Measurements from ENCODE around the gene MAPK13.
A peak's percentile ranks its signal among the peaks of the same experiment; 100 is the strongest.
"Not testable (repeated sequence)": the region's sequence is repeated elsewhere in the genome, so short reads cannot be mapped to it uniquely, and the experiment has no call there.

The MAPK13 gene

GRCh38 chr6:36128793-36129192 is 1.5 kb upstream of the MAPK13 start:
- Histone ChIP-seq H3K36me3 (ENCODE audit: insufficient read depth, low read length) (no peaks in the 10 kb centered on the region), H3K4me1 (ENCODE audit: insufficient read depth, low read length, poor library complexity, severe bottlenecking) (peaks cover 39% of the 10 kb centered on the region), H3K27me3 (ENCODE audit: insufficient read depth, low read length, poor library complexity, severe bottlenecking) (no peaks in the 10 kb centered on the region), H3K9me3 (ENCODE audit: insufficient read depth, low read depth, low read length) (no peaks in the 10 kb centered on the region), H3K79me2 (ENCODE audit: insufficient read depth, low read length) (no peaks in the 10 kb centered on the region), H3K4me2 (ENCODE audit: low read depth, low read length, poor library complexity, severe bottlenecking) (no peak overlapping the region), H2AFZ (ENCODE audit: low read length) (no peak overlapping the region), H4K20me1 (ENCODE audit: insufficient read depth, low read length, poor library complexity, severe bottlenecking) (no peaks in the 10 kb centered on the region), H3K9me2 (replicated peaks; ENCODE audit: low read depth, low read length) (no peaks in the 10 kb centered on the region), H3K4me3 (ENCODE audit: low read length, poor library complexity, severe bottlenecking) (no peak overlapping the region), H3K9ac (ENCODE audit: low read depth, low read length, poor library complexity, severe bottlenecking) (no peak overlapping the region), H3F3A (ENCODE audit: low read depth) (no peaks in the 10 kb centered on the region)
- TF ChIP-seq CTCF (conservative IDR thresholded peaks at IDR 0.05; ENCODE audit: low read length) = no peak
- no peak for TF ChIP-seq EZH2phosphoT487 (IDR thresholded peaks at IDR 0.05; ENCODE audit: borderline replicate concordance)

DNA sequence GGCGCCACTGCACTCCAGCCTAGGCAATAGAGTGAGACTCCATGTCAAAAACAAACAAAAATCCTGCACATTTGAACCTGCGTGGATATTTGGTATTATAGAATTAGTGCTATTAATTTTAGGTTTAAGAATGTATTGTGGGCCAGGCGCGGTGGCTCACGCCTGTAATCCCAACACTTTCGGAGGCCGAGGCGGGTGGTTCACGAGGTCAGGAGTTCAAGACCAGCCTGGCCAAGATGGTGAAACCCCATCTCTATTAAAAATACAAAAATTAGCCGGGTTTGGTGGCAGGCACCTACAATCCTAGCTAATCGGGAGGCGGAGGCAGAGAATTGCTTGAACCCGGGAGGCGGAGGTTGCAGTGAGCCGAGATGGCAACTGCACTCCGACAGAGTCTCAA is 979 bp upstream of the MAPK13 start:
- not testable (repeated sequence) for H3K9me2 ChIP-seq (replicated peaks; ENCODE audit: low read depth, low read length); H2AFZ ChIP-seq (ENCODE audit: low read length); H3K36me3 ChIP-seq (ENCODE audit: insufficient read depth, low read length); H3K9ac ChIP-seq (ENCODE audit: low read depth, low read length, poor library complexity, severe bottlenecking); H3K79me2 ChIP-seq (ENCODE audit: insufficient read depth, low read length); H3K27me3 ChIP-seq (ENCODE audit: insufficient read depth, low read length, poor library complexity, severe bottlenecking); H3K4me3 ChIP-seq (ENCODE audit: low read length, poor library complexity, severe bottlenecking); H3K4me2 ChIP-seq (ENCODE audit: low read depth, low read length, poor library complexity, severe bottlenecking); H4K20me1 ChIP-seq (ENCODE audit: insufficient read depth, low read length, poor library complexity, severe bottlenecking); H3F3A ChIP-seq (ENCODE audit: low read depth); H3K9me3 ChIP-seq (ENCODE audit: insufficient read depth, low read depth, low read length)
- peaks cover 39% of the 10 kb centered on the region for H3K4me1 ChIP-seq (ENCODE audit: insufficient read depth, low read length, poor library complexity, severe bottlenecking)

GRCh38 chr6:36130667-36131510 is 576 bp downstream of the MAPK13 start:
- Histone ChIP-seq H3K4me1 (ENCODE audit: insufficient read depth, low read length, poor library complexity, severe bottlenecking) (peaks cover 35% of the 10 kb centered on the region), H3K9me3 (ENCODE audit: insufficient read depth, low read depth, low read length) (no peaks in the 10 kb centered on the region), H2AFZ (ENCODE audit: low read length) (no peak overlapping the region), H3K9me2 (replicated peaks; ENCODE audit: low read depth, low read length) (no peaks in the 10 kb centered on the region), H3K4me2 (ENCODE audit: low read depth, low read length, poor library complexity, severe bottlenecking) (peak overlapping the region; percentile 36), H3K36me3 (ENCODE audit: insufficient read depth, low read length) (no peaks in the 10 kb centered on the region), H3K79me2 (ENCODE audit: insufficient read depth, low read length) (no peaks in the 10 kb centered on the region), H3K4me3 (ENCODE audit: low read length, poor library complexity, severe bottlenecking) (peak overlapping the region; percentile 0), H3F3A (ENCODE audit: low read depth) (no peaks in the 10 kb centered on the region), H3K27me3 (ENCODE audit: insufficient read depth, low read length, poor library complexity, severe bottlenecking) (no peaks in the 10 kb centered on the region), H4K20me1 (ENCODE audit: insufficient read depth, low read length, poor library complexity, severe bottlenecking) (no peaks in the 10 kb centered on the region), H3K9ac (ENCODE audit: low read depth, low read length, poor library complexity, severe bottlenecking) (no peak overlapping the region)
- TF ChIP-seq CTCF (conservative IDR thresholded peaks at IDR 0.05; ENCODE audit: low read length) = no peak
- TF ChIP-seq EZH2phosphoT487 (IDR thresholded peaks at IDR 0.05; ENCODE audit: borderline replicate concordance) = no peak
